ENCODE data around the gene CEP55. TPM values are rescaled to one million over a fixed set of nuclear protein-coding genes. Genes with fewer than 3 reads are reported as not detected.

The CEP55 gene
- total RNA-seq, 1 experiment from 2014 or later: 39.4 TPM

GRCh38 chr10:93478873-93479272, 17.5 kb upstream of the CEP55 start:
- BruUV-seq (replicated peaks): no TSS peak
- Mint-ChIP-seq H3K4me1 (ENCODE audit: insufficient read depth, unreplicated experiment) (peaks cover 44% of the 10 kb centered on the region), H3K9me3 (ENCODE audit: unreplicated experiment) (no peaks in the 10 kb centered on the region), H3K27me3 (ENCODE audit: insufficient read depth, unreplicated experiment) (no peaks in the 10 kb centered on the region), H3K4me3 (ENCODE audit: unreplicated experiment) (peak overlapping the region; percentile 95), H3K36me3 (ENCODE audit: insufficient read depth, unreplicated experiment) (peaks cover 27% of the 10 kb centered on the region), H3K27ac (ENCODE audit: low read depth, unreplicated experiment) (peak overlapping the region; percentile 46)
- TF ChIP-seq CTCF (IDR thresholded peaks at IDR 0.05; ENCODE audit: unreplicated experiment): no peak
- intact Hi-C loops (cut with micrococcal nuclease): no loop called here
- POLR2A ChIA-PET: interaction anchor here (7.9 to 31.9 kb wide), 2 partner anchors 24 to 99 kb away, joined by 371 to 2342 read pairs; no protein-coding TSS in a partner anchor
- CTCF ChIA-PET: interaction anchor here (0.5 to 16.8 kb wide), 5 partner anchors 14 to 126 kb away, joined by 3 to 498 read pairs (median 139); no protein-coding TSS in a partner anchor
- no peak for DNase-seq (ENCODE audit: unreplicated experiment)

- Mint-ChIP-seq H3K27ac (ENCODE audit: low read depth, unreplicated experiment) (peak overlapping the region; percentile 89), H3K4me3 (ENCODE audit: unreplicated experiment) (peak overlapping the region; percentile 95), H3K4me1 (ENCODE audit: insufficient read depth, unreplicated experiment) (peaks cover 24% of the 10 kb centered on the region), H3K9me3 (ENCODE audit: unreplicated experiment) (no peaks in the 10 kb centered on the region), H3K36me3 (ENCODE audit: insufficient read depth, unreplicated experiment) (peaks cover 19% of the 10 kb centered on the region), H3K27me3 (ENCODE audit: insufficient read depth, unreplicated experiment) (no peaks in the 10 kb centered on the region)
- BruUV-seq (replicated peaks): TSS peak; percentile 63
- TF ChIP-seq CTCF (IDR thresholded peaks at IDR 0.05; ENCODE audit: unreplicated experiment): no peak
- intact Hi-C loops (cut with micrococcal nuclease): loop anchor here (1.0 to 2.0 kb wide), 4 partner anchors 15 to 105 kb away; no protein-coding TSS in a partner anchor
- CTCF ChIA-PET: interaction anchor here (0.6 to 16.8 kb wide), 26 partner anchors 13 to 906 kb away, joined by 3 to 498 read pairs (median 5); partner anchors contain the start of gene CEP55
- DNase-seq (ENCODE audit: unreplicated experiment): no peak
- POLR2A ChIA-PET: interaction anchor here (0.7 to 31.9 kb wide), 23 partner anchors 9 to 478 kb away, joined by 3 to 2342 read pairs (median 5); partner anchors contain the start of gene CEP55
These were observed 14.7 kb upstream of the CEP55 start for GRCh38 chr10:93481637-93482144.

- CTCF ChIA-PET: interaction anchor here (0.6 to 16.8 kb wide), 33 partner anchors 9 to 349 kb away, joined by 3 to 498 read pairs (median 5); partner anchors contain the start of gene CEP55
- BruUV-seq (replicated peaks): TSS peak; percentile 57
- H3K9me3 Mint-ChIP-seq (ENCODE audit: unreplicated experiment): no peaks in the 10 kb centered on the region
- peak; percentile 45 for TF ChIP-seq CTCF (IDR thresholded peaks at IDR 0.05; ENCODE audit: unreplicated experiment)
- peaks cover 13% of the 10 kb centered on the region for H3K36me3 Mint-ChIP-seq (ENCODE audit: insufficient read depth, unreplicated experiment)
- peak within 1 kb of the TSS; percentile 95 for H3K4me3 Mint-ChIP-seq (ENCODE audit: unreplicated experiment)
- intact Hi-C loops (cut with micrococcal nuclease): loop anchor here (1.0 to 2.0 kb wide), 3 partner anchors 45 to 106 kb away; no protein-coding TSS in a partner anchor
- POLR2A ChIA-PET: interaction anchor here (0.7 to 31.9 kb wide), 29 partner anchors 8 to 517 kb away, joined by 3 to 2342 read pairs (median 5); partner anchors contain the start of gene CEP55
- DNase-seq (ENCODE audit: unreplicated experiment): peak; percentile 89
- H3K4me1 Mint-ChIP-seq (ENCODE audit: insufficient read depth, unreplicated experiment): peaks cover 21% of the 10 kb centered on the region
- no peaks in the 10 kb centered on the region for H3K27me3 Mint-ChIP-seq (ENCODE audit: insufficient read depth, unreplicated experiment)
- H3K27ac Mint-ChIP-seq (ENCODE audit: low read depth, unreplicated experiment): peak within 1 kb of the TSS; percentile 89
These were observed 14.1 kb upstream of the CEP55 start, which contains the start of gene MYOF for GRCh38 chr10:93482145-93482834. Gene MYOF (minus strand): TSS chr10:93482334. CDS start chr10:93482194, 140 bp downstream.

GRCh38 chr10:93485690-93486089, 10.7 kb upstream of the CEP55 start:
- peaks cover 5% of the 10 kb centered on the region for H3K36me3 Mint-ChIP-seq (ENCODE audit: insufficient read depth, unreplicated experiment)
- H3K4me3 Mint-ChIP-seq (ENCODE audit: unreplicated experiment): no peak overlapping the region
- ChIA-PET POLR2A (interaction anchor here (0.7 to 5.8 kb wide), 4 partner anchors 10 to 49 kb away, joined by 3 to 56 read pairs (median 4); partner anchors contain the start of gene CEP55), CTCF (interaction anchor here (0.6 to 16.8 kb wide), 12 partner anchors 9 to 348 kb away, joined by 3 to 498 read pairs (median 4); no protein-coding TSS in a partner anchor)
- H3K27me3 Mint-ChIP-seq (ENCODE audit: insufficient read depth, unreplicated experiment): no peaks in the 10 kb centered on the region
- no peak for TF ChIP-seq CTCF (IDR thresholded peaks at IDR 0.05; ENCODE audit: unreplicated experiment)
- no peak overlapping the region for H3K27ac Mint-ChIP-seq (ENCODE audit: low read depth, unreplicated experiment)
- DNase-seq (ENCODE audit: unreplicated experiment): no peak
- H3K9me3 Mint-ChIP-seq (ENCODE audit: unreplicated experiment): no peaks in the 10 kb centered on the region
- no TSS peak for BruUV-seq (replicated peaks)
- intact Hi-C loops (cut with micrococcal nuclease): no loop called here
- H3K4me1 Mint-ChIP-seq (ENCODE audit: insufficient read depth, unreplicated experiment): no peaks in the 10 kb centered on the region
